ENCODE results near the gene C1QTNF1. TPM values are rescaled to one million over a fixed set of nuclear protein-coding genes. Genes with fewer than 3 reads are reported as not detected.

C1QTNF1 gene
- total RNA-seq, 6 donors from 2014 or later: 9.3 to 30.4 (median 14.1) TPM

GRCh38 chr17:79023180-79023705 is 726 bp upstream of the C1QTNF1 start:
- TF ChIP-seq CTCF (IDR thresholded peaks at IDR 0.05) (no peak), POLR2A (IDR thresholded peaks at IDR 0.05) (no peak), EP300 (IDR thresholded peaks at IDR 0.05) (no peak), POLR2AphosphoS5 (IDR thresholded peaks at IDR 0.05) (no peak)
- peak overlapping the region in 2 of 4 donors; percentile 63 to 78 for H3K4me3 ChIP-seq
- ATAC-seq (ENCODE audit: low FRiP score in 2 of 2) (no peak), DNase-seq (no peak)
- no peaks in the 10 kb centered on the region for H3K36me3 ChIP-seq
- peaks cover 0 to 5% (median 0%) of the 10 kb centered on the region in 4 donors for H3K27me3 ChIP-seq
- H3K9me3 ChIP-seq: no peaks in the 10 kb centered on the region
- 80 to 86% methylated on average over 12 of the region's 12 CpGs for WGBS, 2 donors
- H3K4me1 ChIP-seq: peaks cover 79 to 92% (median 85%) of the 10 kb centered on the region in 4 donors
- peak overlapping the region; percentile 60 to 81 (median 74) for H3K27ac ChIP-seq

GRCh38 chr17:79024901-79025737 is 1.1 kb downstream of the C1QTNF1 start:
- no peak for ATAC-seq (ENCODE audit: low FRiP score in 2 of 2)
- Histone ChIP-seq H3K36me3 (no peaks in the 10 kb centered on the region), H3K9me3 (no peaks in the 10 kb centered on the region), H3K4me1 (peaks cover 73 to 83% (median 78%) of the 10 kb centered on the region in 4 donors), H3K27me3 (peaks cover 0 to 5% (median 0%) of the 10 kb centered on the region in 4 donors), H3K4me3 (peak overlapping the region; percentile 52 to 78 (median 67)), H3K27ac (peak overlapping the region; percentile 53 to 81 (median 74))
- TF ChIP-seq CTCF (IDR thresholded peaks at IDR 0.05) (no peak), EP300 (IDR thresholded peaks at IDR 0.05) (peak in 1 of 4 donors; percentile 30), POLR2AphosphoS5 (IDR thresholded peaks at IDR 0.05) (peak in 1 of 2 donors; percentile 24)
- peak in 1 of 2 donors; percentile 37 for DNase-seq
- 63 to 73% methylated on average over 17 to 18 of the region's 31 CpGs for WGBS, 2 donors

GRCh38 chr17:79026376-79027273 is 2.7 kb downstream of the C1QTNF1 start:
- peak overlapping the region in 1 of 4 donors; percentile 78 for H3K4me3 ChIP-seq
- peak overlapping the region; percentile 51 to 69 (median 64) for H3K27ac ChIP-seq
- TF ChIP-seq POLR2A (IDR thresholded peaks at IDR 0.05) (no peak), EP300 (IDR thresholded peaks at IDR 0.05) (peak in 3 of 4 donors; percentile 30 to 71 (median 70)), CTCF (IDR thresholded peaks at IDR 0.05) (no peak), POLR2AphosphoS5 (IDR thresholded peaks at IDR 0.05) (peak; percentile 68 to 77)
- H3K36me3 ChIP-seq: no peaks in the 10 kb centered on the region
- peak in 1 of 2 donors; percentile 28 for ATAC-seq (ENCODE audit: low FRiP score in 2 of 2)
- H3K27me3 ChIP-seq: peaks cover 0 to 5% (median 0%) of the 10 kb centered on the region in 4 donors
- WGBS, 2 donors: 50 to 73% methylated on average over 15 to 16 of the region's 16 CpGs
- H3K9me3 ChIP-seq: no peaks in the 10 kb centered on the region
- peak in 1 of 2 donors; percentile 35 for DNase-seq
- H3K4me1 ChIP-seq: peaks cover 63 to 68% (median 67%) of the 10 kb centered on the region in 4 donors

- Histone ChIP-seq H3K36me3 (no peaks in the 10 kb centered on the region), H3K4me1 (peaks cover 56 to 61% (median 59%) of the 10 kb centered on the region in 4 donors), H3K27me3 (peaks cover 0 to 5% (median 0%) of the 10 kb centered on the region in 4 donors), H3K4me3 (peak overlapping the region in 2 of 4 donors; percentile 16 to 78), H3K27ac (peak overlapping the region; percentile 51 to 69 (median 64)), H3K9me3 (no peaks in the 10 kb centered on the region)
- WGBS, 2 donors: 50 to 51% methylated on average over 9 to 10 of the region's 10 CpGs
- DNase-seq (peak in 1 of 2 donors; percentile 22), ATAC-seq (ENCODE audit: low FRiP score in 2 of 2) (no peak)
- TF ChIP-seq EP300 (IDR thresholded peaks at IDR 0.05): peak in 1 of 4 donors; percentile 11
- TF ChIP-seq CTCF (IDR thresholded peaks at IDR 0.05): no peak
These were observed 3.4 kb downstream of the C1QTNF1 start for GRCh38 chr17:79027274-79027924.
